ENCODE results near the gene DNER.

DNA sequence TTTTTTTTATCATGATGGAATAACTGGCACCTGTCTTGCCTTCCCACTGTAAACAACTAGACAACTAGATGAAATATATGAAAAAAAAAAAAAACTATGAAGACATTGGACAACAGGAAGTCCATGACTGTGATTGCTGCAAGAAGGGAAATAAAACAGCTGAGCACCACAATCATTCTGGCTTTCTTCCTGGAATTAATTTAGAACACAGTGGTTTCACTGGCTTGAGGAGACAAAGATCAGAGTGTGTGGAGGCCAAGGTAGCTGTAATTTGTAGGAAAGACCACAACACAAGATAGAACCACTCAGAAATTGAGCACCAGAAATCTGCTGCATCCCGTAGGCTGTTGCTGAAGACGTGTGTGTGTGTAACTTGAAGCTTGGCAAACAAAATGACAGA is 322.2 kb downstream of the DNER start:
- TF ChIP-seq NR3C1 (CRISPR knock-in tag; IDR thresholded peaks at IDR 0.05): no peak
- TF ChIP-seq, protein P1, sequence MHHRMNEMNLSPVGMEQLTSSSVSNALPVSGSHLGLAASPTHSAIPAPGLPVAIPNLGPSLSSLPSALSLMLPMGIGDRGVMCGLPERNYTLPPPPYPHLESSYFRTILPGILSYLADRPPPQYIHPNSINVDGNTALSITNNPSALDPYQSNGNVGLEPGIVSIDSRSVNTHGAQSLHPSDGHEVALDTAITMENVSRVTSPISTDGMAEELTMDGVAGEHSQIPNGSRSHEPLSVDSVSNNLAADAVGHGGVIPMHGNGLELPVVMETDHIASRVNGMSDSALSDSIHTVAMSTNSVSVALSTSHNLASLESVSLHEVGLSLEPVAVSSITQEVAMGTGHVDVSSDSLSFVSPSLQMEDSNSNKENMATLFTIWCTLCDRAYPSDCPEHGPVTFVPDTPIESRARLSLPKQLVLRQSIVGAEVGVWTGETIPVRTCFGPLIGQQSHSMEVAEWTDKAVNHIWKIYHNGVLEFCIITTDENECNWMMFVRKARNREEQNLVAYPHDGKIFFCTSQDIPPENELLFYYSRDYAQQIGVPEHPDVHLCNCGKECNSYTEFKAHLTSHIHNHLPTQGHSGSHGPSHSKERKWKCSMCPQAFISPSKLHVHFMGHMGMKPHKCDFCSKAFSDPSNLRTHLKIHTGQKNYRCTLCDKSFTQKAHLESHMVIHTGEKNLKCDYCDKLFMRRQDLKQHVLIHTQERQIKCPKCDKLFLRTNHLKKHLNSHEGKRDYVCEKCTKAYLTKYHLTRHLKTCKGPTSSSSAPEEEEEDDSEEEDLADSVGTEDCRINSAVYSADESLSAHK (CRISPR knock-in tag; IDR thresholded peaks at IDR 0.05; ENCODE audit: borderline replicate concordance): no peak
- no peak for TF ChIP-seq ADNP (CRISPR knock-in tag; IDR thresholded peaks at IDR 0.05)
- TF ChIP-seq, protein P2, sequence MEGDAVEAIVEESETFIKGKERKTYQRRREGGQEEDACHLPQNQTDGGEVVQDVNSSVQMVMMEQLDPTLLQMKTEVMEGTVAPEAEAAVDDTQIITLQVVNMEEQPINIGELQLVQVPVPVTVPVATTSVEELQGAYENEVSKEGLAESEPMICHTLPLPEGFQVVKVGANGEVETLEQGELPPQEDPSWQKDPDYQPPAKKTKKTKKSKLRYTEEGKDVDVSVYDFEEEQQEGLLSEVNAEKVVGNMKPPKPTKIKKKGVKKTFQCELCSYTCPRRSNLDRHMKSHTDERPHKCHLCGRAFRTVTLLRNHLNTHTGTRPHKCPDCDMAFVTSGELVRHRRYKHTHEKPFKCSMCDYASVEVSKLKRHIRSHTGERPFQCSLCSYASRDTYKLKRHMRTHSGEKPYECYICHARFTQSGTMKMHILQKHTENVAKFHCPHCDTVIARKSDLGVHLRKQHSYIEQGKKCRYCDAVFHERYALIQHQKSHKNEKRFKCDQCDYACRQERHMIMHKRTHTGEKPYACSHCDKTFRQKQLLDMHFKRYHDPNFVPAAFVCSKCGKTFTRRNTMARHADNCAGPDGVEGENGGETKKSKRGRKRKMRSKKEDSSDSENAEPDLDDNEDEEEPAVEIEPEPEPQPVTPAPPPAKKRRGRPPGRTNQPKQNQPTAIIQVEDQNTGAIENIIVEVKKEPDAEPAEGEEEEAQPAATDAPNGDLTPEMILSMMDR (CRISPR knock-in tag; IDR thresholded peaks at IDR 0.05): no peak
- no peak for TF ChIP-seq EEA1 (CRISPR knock-in tag; IDR thresholded peaks at IDR 0.05; ENCODE audit: borderline replicate concordance)
- TF ChIP-seq, protein P3, sequence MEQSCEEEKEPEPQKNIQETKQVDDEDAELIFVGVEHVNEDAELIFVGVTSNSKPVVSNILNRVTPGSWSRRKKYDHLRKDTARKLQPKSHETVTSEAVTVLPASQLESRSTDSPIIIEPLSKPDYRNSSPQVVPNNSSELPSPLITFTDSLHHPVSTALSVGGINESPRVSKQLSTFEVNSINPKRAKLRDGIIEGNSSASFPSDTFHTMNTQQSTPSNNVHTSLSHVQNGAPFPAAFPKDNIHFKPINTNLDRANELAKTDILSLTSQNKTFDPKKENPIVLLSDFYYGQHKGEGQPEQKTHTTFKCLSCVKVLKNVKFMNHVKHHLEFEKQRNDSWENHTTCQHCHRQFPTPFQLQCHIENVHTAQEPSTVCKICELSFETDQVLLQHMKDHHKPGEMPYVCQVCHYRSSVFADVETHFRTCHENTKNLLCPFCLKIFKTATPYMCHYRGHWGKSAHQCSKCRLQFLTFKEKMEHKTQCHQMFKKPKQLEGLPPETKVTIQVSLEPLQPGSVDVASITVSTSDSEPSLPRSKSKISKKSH (CRISPR knock-in tag; IDR thresholded peaks at IDR 0.05; ENCODE audit: borderline replicate concordance): no peak
- no peak for TF ChIP-seq KAT2B (IDR thresholded peaks at IDR 0.05; ENCODE audit: borderline replicate concordance, low read depth, low read length)
- TF ChIP-seq, protein P4, sequence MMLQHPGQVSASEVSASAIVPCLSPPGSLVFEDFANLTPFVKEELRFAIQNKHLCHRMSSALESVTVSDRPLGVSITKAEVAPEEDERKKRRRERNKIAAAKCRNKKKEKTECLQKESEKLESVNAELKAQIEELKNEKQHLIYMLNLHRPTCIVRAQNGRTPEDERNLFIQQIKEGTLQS (CRISPR knock-in tag; IDR thresholded peaks at IDR 0.05): no peak
- TF ChIP-seq, protein P5, sequence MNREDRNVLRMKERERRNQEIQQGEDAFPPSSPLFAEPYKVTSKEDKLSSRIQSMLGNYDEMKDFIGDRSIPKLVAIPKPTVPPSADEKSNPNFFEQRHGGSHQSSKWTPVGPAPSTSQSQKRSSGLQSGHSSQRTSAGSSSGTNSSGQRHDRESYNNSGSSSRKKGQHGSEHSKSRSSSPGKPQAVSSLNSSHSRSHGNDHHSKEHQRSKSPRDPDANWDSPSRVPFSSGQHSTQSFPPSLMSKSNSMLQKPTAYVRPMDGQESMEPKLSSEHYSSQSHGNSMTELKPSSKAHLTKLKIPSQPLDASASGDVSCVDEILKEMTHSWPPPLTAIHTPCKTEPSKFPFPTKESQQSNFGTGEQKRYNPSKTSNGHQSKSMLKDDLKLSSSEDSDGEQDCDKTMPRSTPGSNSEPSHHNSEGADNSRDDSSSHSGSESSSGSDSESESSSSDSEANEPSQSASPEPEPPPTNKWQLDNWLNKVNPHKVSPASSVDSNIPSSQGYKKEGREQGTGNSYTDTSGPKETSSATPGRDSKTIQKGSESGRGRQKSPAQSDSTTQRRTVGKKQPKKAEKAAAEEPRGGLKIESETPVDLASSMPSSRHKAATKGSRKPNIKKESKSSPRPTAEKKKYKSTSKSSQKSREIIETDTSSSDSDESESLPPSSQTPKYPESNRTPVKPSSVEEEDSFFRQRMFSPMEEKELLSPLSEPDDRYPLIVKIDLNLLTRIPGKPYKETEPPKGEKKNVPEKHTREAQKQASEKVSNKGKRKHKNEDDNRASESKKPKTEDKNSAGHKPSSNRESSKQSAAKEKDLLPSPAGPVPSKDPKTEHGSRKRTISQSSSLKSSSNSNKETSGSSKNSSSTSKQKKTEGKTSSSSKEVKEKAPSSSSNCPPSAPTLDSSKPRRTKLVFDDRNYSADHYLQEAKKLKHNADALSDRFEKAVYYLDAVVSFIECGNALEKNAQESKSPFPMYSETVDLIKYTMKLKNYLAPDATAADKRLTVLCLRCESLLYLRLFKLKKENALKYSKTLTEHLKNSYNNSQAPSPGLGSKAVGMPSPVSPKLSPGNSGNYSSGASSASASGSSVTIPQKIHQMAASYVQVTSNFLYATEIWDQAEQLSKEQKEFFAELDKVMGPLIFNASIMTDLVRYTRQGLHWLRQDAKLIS (CRISPR knock-in tag; IDR thresholded peaks at IDR 0.05): no peak
- no peak for TF ChIP-seq SALL2 (CRISPR knock-in tag; IDR thresholded peaks at IDR 0.05)
- TF ChIP-seq, protein P6, sequence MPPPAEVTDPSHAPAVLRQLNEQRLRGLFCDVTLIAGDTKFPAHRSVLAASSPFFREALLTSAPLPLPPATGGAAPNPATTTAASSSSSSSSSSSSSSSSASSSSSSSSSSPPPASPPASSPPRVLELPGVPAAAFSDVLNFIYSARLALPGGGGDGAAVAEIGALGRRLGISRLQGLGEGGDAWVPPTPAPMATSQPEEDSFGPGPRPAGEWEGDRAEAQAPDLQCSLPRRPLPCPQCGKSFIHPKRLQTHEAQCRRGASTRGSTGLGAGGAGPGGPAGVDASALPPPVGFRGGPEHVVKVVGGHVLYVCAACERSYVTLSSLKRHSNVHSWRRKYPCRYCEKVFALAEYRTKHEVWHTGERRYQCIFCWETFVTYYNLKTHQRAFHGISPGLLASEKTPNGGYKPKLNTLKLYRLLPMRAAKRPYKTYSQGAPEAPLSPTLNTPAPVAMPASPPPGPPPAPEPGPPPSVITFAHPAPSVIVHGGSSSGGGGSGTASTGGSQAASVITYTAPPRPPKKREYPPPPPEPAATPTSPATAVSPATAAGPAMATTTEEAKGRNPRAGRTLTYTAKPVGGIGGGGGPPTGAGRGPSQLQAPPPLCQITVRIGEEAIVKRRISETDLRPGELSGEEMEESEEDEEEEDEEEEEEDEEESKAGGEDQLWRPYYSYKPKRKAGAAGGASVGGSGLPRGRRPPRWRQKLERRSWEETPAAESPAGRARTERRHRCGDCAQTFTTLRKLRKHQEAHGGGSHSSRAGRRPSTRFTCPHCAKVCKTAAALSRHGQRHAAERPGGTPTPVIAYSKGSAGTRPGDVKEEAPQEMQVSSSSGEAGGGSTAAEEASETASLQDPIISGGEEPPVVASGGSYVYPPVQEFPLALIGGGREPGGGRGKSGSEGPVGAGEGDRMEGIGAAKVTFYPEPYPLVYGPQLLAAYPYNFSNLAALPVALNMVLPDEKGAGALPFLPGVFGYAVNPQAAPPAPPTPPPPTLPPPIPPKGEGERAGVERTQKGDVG (CRISPR knock-in tag; IDR thresholded peaks at IDR 0.05; ENCODE audit: borderline replicate concordance): no peak
- no peak for TF ChIP-seq RELA (CRISPR knock-in tag; IDR thresholded peaks at IDR 0.05)

All from HepG2 (cell line).